HUES64 (cell line): ENCODE measurements around the gene THSD4.

ENCODE experiments used
- H3K27ac ChIP-seq: 2 replicates; pipeline ENCODE4 v1.7.0; 2013; ENCODE audit warnings: low read depth, low read length, inconsistent platforms
- H3K27me3 ChIP-seq: 2 replicates; pipeline ENCODE4 v1.6.1; 2013; ENCODE audit warnings: mild to moderate bottlenecking, low read length; ENCODE audit not compliant: insufficient read depth
- H3K36me3 ChIP-seq: 2 replicates; pipeline ENCODE4 v1.6.1; 2013; ENCODE audit warnings: mild to moderate bottlenecking, low read length; ENCODE audit not compliant: insufficient read depth
- H3K4me1 ChIP-seq: 2 replicates; pipeline ENCODE4 v1.6.1; 2013; ENCODE audit warnings: mild to moderate bottlenecking, low read length, moderate library complexity; ENCODE audit not compliant: insufficient read depth
- H3K4me3 ChIP-seq: 2 replicates; pipeline ENCODE4 v1.5.1; 2013; ENCODE audit warnings: mild to moderate bottlenecking, low read length, moderate library complexity
- H3K9ac ChIP-seq: 2 replicates; pipeline ENCODE4 v1.6.1; 2013; ENCODE audit warnings: mild to moderate bottlenecking, low read depth, low read length
- H3K9me3 ChIP-seq: 2 replicates; pipeline ENCODE4 v1.6.1; 2013; ENCODE audit warnings: low read depth, low read length; ENCODE audit not compliant: insufficient read depth
- WGBS: fragments of 150-250, 120-280 bp; methylation state at CpG from one replicate; pipeline ENCODE4 v1.1.7; 2013; ENCODE audit warnings: missing lambda C conversion rate; 5-methylcytosine and 5-hydroxymethylcytosine counted together

Gene THSD4

GRCh38 chr15:71777216-71777943 is 662.1 kb downstream of the THSD4 start:
- WGBS: 88% methylated on average over 16 of the region's 16 CpGs
- Histone ChIP-seq H3K36me3 (no peaks in the 10 kb centered on the region), H3K27ac (no peak overlapping the region), H3K9me3 (no peaks in the 10 kb centered on the region), H3K9ac (no peak overlapping the region), H3K4me1 (peaks cover 6% of the 10 kb centered on the region), H3K4me3 (no peak overlapping the region), H3K27me3 (no peaks in the 10 kb centered on the region)

GRCh38 chr15:71779073-71779797 is 664.0 kb downstream of the THSD4 start:
- Histone ChIP-seq H3K9ac (no peak overlapping the region), H3K36me3 (no peaks in the 10 kb centered on the region), H3K4me1 (peaks cover 6% of the 10 kb centered on the region), H3K4me3 (no peak overlapping the region), H3K27ac (no peak overlapping the region), H3K9me3 (no peaks in the 10 kb centered on the region), H3K27me3 (no peaks in the 10 kb centered on the region)
- 93% methylated on average over 6 of the region's 6 CpGs for WGBS

GRCh38 chr15:71780115-71780976 is 665.1 kb downstream of the THSD4 start:
- Histone ChIP-seq H3K27ac (no peak overlapping the region), H3K9ac (no peak overlapping the region), H3K9me3 (no peaks in the 10 kb centered on the region), H3K27me3 (no peaks in the 10 kb centered on the region), H3K36me3 (no peaks in the 10 kb centered on the region), H3K4me3 (no peak overlapping the region), H3K4me1 (peaks cover 6% of the 10 kb centered on the region)
- 39% methylated on average over 12 of the region's 13 CpGs for WGBS

GRCh38 chr15:71781179-71781964 is 666.1 kb downstream of the THSD4 start:
- H3K27ac ChIP-seq: no peak overlapping the region
- no peak overlapping the region for H3K9ac ChIP-seq
- H3K9me3 ChIP-seq: no peaks in the 10 kb centered on the region
- no peaks in the 10 kb centered on the region for H3K36me3 ChIP-seq
- H3K4me1 ChIP-seq: peaks cover 6% of the 10 kb centered on the region
- WGBS: 92% methylated on average over 9 of the region's 9 CpGs
- no peaks in the 10 kb centered on the region for H3K27me3 ChIP-seq
- H3K4me3 ChIP-seq: no peak overlapping the region

- Histone ChIP-seq H3K27me3 (no peaks in the 10 kb centered on the region), H3K9ac (no peak overlapping the region), H3K4me1 (peaks cover 6% of the 10 kb centered on the region), H3K4me3 (no peak overlapping the region), H3K9me3 (no peaks in the 10 kb centered on the region), H3K36me3 (no peaks in the 10 kb centered on the region), H3K27ac (no peak overlapping the region)
- 95% methylated on average over 8 of the region's 8 CpGs for WGBS
These were observed 666.6 kb downstream of the THSD4 start for GRCh38 chr15:71781965-71782265.

- H3K9me3 ChIP-seq: no peaks in the 10 kb centered on the region
- peaks cover 6% of the 10 kb centered on the region for H3K4me1 ChIP-seq
- WGBS: 90% methylated on average over 9 of the region's 10 CpGs
- H3K4me3 ChIP-seq: no peak overlapping the region
- no peak overlapping the region for H3K9ac ChIP-seq
- H3K27ac ChIP-seq: no peak overlapping the region
- no peaks in the 10 kb centered on the region for H3K36me3 ChIP-seq
- no peaks in the 10 kb centered on the region for H3K27me3 ChIP-seq
These were observed 667.3 kb downstream of the THSD4 start for GRCh38 chr15:71782422-71783165.

- peaks cover 6% of the 10 kb centered on the region for H3K4me1 ChIP-seq
- H3K36me3 ChIP-seq: no peaks in the 10 kb centered on the region
- H3K9ac ChIP-seq: no peak overlapping the region
- no peaks in the 10 kb centered on the region for H3K9me3 ChIP-seq
- no peak overlapping the region for H3K4me3 ChIP-seq
- no peaks in the 10 kb centered on the region for H3K27me3 ChIP-seq
- no peak overlapping the region for H3K27ac ChIP-seq
- WGBS: 83% methylated on average over 6 of the region's 6 CpGs
These were observed 669.4 kb downstream of the THSD4 start for GRCh38 chr15:71784719-71785118.

GRCh38 chr15:71785996-71786395 is 670.7 kb downstream of the THSD4 start:
- no peak overlapping the region for H3K9ac ChIP-seq
- no peaks in the 10 kb centered on the region for H3K27me3 ChIP-seq
- H3K4me1 ChIP-seq: no peaks in the 10 kb centered on the region
- no peaks in the 10 kb centered on the region for H3K36me3 ChIP-seq
- no peak overlapping the region for H3K27ac ChIP-seq
- H3K9me3 ChIP-seq: no peaks in the 10 kb centered on the region
- 90% methylated on average over 2 of the region's 2 CpGs for WGBS
- H3K4me3 ChIP-seq: no peak overlapping the region

GRCh38 chr15:71786673-71787072 is 671.4 kb downstream of the THSD4 start:
- H3K4me3 ChIP-seq: no peak overlapping the region
- 81% methylated on average over 7 of the region's 7 CpGs for WGBS
- H3K9ac ChIP-seq: no peak overlapping the region
- H3K36me3 ChIP-seq: no peaks in the 10 kb centered on the region
- no peaks in the 10 kb centered on the region for H3K27me3 ChIP-seq
- no peaks in the 10 kb centered on the region for H3K9me3 ChIP-seq
- no peak overlapping the region for H3K27ac ChIP-seq
- H3K4me1 ChIP-seq: no peaks in the 10 kb centered on the region
